ENCODE data around the gene CA4.
"Not testable (repeated sequence)": the region's sequence is repeated elsewhere in the genome, so short reads cannot be mapped to it uniquely, and the experiment has no call there.

CA4 gene

GRCh38 chr17:60156746-60157145 is 7.0 kb downstream of the CA4 start:
- no peak for DNase-seq

DNA sequence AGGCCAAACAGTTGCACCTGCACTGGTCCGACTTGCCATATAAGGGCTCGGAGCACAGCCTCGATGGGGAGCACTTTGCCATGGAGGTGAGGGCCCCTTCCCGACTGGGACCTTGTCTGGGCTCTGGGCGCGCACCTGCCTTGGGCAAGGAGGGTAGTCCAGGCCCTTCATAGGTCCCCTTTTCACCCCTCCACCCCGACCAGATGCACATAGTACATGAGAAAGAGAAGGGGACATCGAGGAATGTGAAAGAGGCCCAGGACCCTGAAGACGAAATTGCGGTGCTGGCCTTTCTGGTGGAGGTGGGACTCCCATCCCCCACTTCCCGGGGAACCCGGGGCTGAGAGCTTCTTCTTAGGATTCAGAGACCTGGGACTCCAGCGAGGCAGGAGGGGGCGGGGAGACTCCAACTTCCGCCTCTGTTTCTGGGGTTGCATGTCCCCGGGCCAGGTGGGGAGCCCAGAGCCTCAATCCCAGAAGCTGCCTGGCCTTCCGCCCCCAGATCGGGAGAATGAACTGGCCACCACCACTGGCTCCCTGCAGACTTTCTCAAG is 7.8 kb downstream of the CA4 start:
- no peak for DNase-seq

DNA sequence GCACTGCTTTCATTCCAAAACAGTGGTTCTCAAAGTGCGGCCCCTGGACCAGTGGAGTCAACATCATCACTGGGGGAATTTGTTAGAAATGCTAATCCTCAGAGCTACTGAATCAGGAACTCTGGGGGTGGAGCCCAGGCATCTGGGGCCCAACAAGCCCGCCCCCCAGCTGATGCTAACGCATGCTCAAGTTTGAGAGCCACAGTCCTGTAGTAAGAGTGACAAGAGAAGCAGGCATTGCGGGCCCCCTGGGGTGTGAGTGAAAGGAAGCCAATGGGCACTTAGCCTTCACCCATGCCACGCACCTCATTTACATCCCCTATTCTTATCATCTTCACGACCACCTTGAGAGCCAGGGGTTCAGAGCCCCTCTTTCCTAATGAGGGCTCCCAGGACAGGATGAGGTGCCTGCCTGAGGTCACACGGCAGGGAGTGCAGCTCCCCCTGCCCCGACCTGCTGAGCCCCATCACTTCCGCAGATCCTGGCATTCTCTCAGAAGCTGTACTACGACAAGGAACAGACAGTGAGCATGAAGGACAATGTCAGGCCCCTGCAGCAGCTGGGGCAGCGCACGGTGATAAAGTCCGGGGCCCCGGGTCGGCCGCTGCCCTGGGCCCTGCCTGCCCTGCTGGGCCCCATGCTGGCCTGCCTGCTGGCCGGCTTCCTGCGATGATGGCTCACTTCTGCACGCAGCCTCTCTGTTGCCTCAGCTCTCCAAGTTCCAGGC is 9.1 kb downstream of the CA4 start:
- no peak for DNase-seq

GRCh38 chr17:60159479-60159866 is 9.7 kb downstream of the CA4 start:
- DNase-seq = no peak

DNA sequence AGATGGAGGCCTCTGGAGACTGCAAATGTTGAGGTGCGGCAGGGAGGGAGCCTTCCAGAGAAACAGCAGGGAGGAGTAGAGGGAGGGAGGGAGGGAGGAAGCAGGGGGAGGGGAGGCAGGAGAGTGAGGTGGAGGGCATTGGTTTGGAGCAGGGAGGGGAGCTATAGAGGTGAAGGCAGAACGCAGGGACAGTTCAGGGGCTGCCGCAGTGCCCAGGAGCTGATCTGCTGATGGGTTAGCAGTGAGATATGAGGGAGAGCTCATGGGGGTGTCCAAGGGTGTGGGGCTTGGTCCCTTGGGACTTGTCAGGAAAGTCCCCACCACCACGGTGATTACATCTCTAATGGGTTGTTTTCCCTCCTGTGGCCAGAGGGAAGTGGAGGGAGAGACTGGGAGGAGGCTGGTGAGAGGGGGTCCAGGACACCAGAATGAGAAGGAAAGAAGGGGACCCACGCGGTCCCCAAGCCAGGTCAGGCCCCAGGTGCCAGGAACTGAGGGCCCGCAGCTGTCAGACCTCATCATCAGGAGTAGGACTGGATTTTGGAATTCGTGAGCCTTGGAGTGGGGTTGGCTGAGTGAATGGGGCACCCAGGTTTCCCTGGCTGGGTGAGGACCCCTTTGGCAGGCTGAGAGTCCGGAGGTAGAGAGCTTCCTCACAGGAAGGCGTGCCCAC is 11.2 kb downstream of the CA4 start:
- no peak for DNase-seq

- no peak for DNase-seq
These were observed 12.0 kb downstream of the CA4 start for GRCh38 chr17:60161598-60162330.

DNA sequence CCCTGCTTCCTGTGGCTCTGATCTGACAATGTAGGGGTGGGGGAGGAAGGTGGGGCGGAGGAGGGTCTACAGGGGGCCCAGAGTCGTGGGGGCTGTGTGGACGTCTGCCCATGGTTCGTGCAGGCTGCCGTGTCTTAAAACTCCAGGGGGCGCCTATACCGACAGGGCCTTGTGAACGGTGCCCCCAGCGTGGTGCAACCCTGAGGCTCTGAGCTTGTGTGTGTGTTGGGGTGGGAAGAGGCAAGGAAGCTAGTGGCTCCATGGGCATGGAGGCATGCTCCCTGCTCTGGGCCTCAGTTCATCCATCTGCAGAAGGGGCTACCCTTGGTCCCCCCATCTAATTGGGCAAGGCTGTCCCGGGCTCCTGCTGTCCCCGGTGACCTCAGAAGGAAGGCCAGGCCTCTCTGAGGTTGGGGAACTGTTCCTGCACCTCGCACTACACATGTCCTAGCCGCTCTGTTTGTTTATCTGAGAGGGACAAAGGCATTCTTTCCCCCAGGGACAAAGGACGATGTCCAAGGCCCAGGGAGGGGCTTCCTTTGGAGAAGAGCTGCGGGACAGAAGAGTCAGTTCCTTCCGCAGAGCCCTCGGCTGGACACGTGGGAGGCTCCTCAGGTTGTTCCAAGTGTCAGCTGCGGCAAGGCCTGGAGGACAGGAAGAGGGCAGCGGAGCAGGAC is 13.5 kb downstream of the CA4 start:
- DNase-seq = no peak

DNA sequence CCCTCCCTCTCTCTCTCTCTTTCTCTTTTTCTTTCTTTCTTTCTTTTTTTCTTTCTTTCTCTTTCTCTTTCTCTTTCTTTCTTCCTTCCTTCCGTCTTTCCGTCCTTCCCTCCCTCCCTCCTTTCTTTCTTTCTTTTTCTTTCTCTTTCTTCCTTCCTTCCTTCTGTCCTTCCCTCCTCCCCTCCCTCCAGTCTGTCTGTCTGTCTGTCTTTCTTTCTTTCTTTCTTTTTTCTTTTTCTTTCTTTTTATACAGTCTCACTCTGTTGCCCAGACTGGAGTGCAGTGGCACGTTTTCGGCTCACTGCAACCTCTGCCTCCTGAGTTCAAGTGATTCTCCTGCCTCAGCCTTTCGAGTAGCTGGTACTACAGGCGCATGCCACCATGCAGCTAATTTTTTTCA is 14.4 kb downstream of the CA4 start:
- no peak for DNase-seq

DNA sequence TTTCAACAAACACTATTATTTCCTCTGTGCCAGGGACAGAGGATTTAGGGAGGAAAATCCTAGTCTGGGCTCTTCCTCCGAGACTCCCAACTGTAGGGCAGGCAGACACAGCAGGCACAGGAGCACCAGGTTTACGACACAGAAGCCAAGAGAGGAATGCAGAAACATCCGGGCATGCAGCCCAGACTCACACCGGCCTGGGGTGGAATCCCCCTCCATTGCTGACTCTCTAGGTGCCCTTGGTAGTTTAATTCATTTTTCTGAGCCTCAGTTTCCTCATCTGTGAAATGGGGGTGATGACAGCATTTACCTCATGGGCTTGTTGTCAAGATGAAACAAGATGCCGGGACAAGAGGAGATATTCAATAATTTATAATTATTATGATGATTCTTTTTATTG is 14.9 kb downstream of the CA4 start:
- DNase-seq = no peak

GRCh38 chr17:60165223-60165622 is 15.4 kb downstream of the CA4 start:
- DNase-seq = no peak

DNA sequence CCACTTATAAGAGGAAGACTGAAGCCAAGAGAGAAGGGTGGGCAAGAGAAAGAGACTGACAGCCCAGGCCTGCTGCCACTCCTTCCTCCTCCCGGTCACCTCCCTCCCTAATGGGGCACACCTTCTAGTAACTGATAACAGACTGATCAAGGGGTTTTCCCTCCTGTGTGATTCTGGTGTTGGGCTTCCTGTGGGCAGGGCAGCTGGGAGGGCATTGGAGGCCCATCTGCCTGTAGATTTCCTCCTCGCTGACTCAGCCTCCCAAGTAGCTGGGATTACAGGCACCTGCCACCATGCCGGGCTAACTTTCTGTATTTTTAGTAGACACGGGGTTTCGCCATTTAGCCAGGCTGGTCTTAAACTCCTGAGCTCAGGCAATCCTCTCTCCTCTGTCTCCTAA is 16.2 kb downstream of the CA4 start:
- peak; percentile 33 to 55 for DNase-seq

- no peak for DNase-seq
These were observed 17.4 kb downstream of the CA4 start for GRCh38 chr17:60167065-60167741.

DNA sequence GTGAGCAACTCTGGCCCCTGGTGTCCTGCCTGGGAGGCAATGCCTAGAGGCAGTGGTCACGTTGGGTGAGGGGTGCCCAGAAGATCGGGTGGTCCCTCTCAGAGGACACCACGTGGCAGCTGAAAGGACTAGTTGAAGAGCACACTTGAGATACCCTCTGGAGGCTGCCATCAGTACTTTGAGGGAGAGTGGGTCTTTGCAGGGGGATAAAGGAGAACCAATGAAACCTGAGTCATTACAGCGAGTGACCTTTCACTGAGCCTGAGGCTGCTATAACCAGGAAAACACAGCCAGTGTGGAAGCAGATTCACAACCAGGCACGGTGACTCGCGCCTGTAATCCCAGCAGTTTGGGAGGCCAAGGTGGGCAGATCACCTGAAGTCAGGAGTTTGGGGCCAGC is 18.9 kb downstream of the CA4 start:
- no peak for DNase-seq

- DNase-seq = no peak
These were observed 20.4 kb downstream of the CA4 start for GRCh38 chr17:60169921-60170817.

DNA sequence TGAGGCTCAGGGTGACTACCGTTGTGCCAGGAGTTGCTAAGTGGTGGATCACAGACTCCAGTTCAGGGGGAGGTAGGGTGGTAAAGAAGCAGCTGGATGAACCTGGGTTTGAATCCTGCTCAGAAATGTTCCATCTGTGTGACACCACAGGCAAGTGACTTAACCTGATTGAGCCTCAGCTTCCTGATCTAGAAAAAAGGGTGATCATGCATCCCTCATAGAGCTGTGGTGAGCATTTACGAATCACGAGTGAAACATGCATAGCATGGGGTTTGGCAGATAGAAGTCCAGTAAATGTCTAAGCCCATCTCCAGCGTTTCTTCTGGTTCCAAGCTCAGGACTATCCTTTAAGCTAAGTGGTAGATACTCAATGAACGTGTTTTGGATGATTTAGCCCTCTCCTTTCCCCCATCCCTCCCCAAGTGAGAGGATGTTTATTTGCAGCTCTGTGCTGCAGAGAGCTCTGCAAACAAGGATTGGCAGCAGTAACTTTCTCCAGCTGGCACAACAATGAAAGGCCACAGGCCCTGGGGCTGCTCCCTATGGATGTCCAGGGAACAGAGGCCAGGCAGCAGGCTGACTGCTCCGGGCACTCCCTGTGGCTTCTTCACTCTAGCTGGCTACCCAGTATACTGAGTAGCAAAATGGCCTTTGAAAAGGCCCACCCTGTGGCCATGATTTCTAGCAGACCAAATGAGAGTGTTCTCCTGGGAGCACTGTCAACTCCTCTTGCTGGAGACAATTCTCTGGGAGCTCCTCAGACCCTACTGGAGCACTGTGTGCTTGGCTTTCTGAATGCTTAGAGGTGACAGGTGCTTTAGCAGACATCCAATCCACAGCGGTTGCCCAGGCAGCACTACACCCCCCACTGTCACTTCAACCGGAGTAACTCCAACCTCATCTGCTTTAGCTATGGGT is 21.3 kb downstream of the CA4 start:
- no peak for DNase-seq

GRCh38 chr17:60171753-60172079 is 21.9 kb downstream of the CA4 start:
- no peak for DNase-seq

DNA sequence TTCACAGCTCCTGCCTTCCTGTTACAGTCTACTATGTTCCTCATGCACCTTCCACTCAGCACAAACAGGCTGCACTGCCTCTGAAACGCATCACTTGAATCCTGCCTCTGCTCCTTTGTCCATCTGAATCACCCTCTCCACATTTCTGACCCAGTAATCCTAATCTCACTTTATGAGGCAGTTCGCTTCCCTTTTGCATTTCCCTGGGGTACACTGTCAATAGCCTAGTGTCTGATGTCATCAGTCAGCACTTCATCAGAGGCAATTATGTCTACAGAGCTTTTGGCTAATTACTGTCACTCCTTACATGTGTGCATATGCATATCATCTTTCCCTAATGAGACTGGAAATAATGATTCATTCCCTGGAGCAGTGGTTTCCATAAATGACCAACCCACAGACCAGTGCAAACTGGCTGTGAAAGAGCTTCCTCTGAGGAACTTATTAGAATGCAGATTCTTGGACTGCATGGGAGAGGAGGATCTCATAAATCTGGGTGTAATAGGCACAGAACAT is 23.6 kb downstream of the CA4 start:
- no peak for DNase-seq

- no peak for DNase-seq
These were observed 24.3 kb downstream of the CA4 start for GRCh38 chr17:60174035-60174434.

GRCh38 chr17:60174767-60175166 is 25.0 kb downstream of the CA4 start:
- not testable (repeated sequence) for DNase-seq

- DNase-seq = not testable (repeated sequence)
These were observed 27.0 kb downstream of the CA4 start for GRCh38 chr17:60176763-60177162.
